Fibroblast of lung (primary cell): ENCODE measurements around the gene GNAI2. TPM values are rescaled to one million over a fixed set of nuclear protein-coding genes. Genes with fewer than 3 reads are reported as not detected.
A peak's percentile ranks its signal among the peaks of the same experiment; 100 is the strongest.

Source experiments
- DNase-seq, 2 donors: peaks; one replicate each; pipeline versions ENCODE4 v3.0.0 to v3.0.0-alpha.2; 2010; ENCODE audit warnings: low read depth in 2 of 2
- H2AFZ ChIP-seq: 2 replicates; pipeline ENCODE4 v1.5.1; 2012; ENCODE audit warnings: low read length, control low read depth, inconsistent platforms
- H3K27ac ChIP-seq: 2 replicates; pipeline ENCODE4 v1.5.1; 2011; ENCODE audit warnings: low read length, control low read depth; ENCODE audit not compliant: insufficient read depth
- H3K27me3 ChIP-seq: 2 replicates; pipeline ENCODE4 v1.5.1; 2011; ENCODE audit warnings: mild to moderate bottlenecking, low read length; ENCODE audit not compliant: control insufficient read depth, insufficient read depth
- H3K36me3 ChIP-seq: 2 replicates; pipeline ENCODE4 v1.5.1; 2011; ENCODE audit warnings: low read length; ENCODE audit not compliant: control insufficient read depth, insufficient read depth
- H3K4me1 ChIP-seq: 2 replicates; pipeline ENCODE4 v1.5.1; 2011; ENCODE audit warnings: low read length; ENCODE audit not compliant: control insufficient read depth, insufficient read depth; ENCODE audit errors: extremely low read depth
- H3K4me2 ChIP-seq: 2 replicates; pipeline ENCODE4 v1.5.1; 2011; ENCODE audit warnings: low read length, control low read depth; ENCODE audit not compliant: insufficient read depth; ENCODE audit errors: extremely low read depth
- H3K4me3 ChIP-seq, 4 experiments: fragments of 200-600 bp in 1 of 4; sonication (generic) in 1 of 4; replicated peaks in 1 of 4; 2 replicates each; pipeline ENCODE4 v1.5.1; 2011 to 2016; ENCODE audit warnings: low read length in 4 of 4, low read depth in 3 of 4, mild to moderate bottlenecking in 3 of 4, control low read depth in 2 of 4, inconsistent platforms in 1 of 4, mixed read lengths in 1 of 4; ENCODE audit not compliant: insufficient read depth in 1 of 4; ENCODE audit errors: control extremely low read depth in 1 of 4
- H3K79me2 ChIP-seq: 2 replicates; pipeline ENCODE4 v1.5.1; 2012; ENCODE audit warnings: mild to moderate bottlenecking, low read length, inconsistent platforms; ENCODE audit not compliant: control insufficient read depth, insufficient read depth
- H3K9ac ChIP-seq: 2 replicates; pipeline ENCODE4 v1.5.1; 2011; ENCODE audit warnings: mild to moderate bottlenecking, low read length, control low read depth; ENCODE audit not compliant: insufficient read depth
- H3K9me3 ChIP-seq: 2 replicates; pipeline ENCODE4 v1.5.1; 2012; ENCODE audit warnings: low read depth, low read length; ENCODE audit not compliant: control insufficient read depth, insufficient read depth
- H4K20me1 ChIP-seq: 2 replicates; pipeline ENCODE4 v1.5.1; 2011; ENCODE audit warnings: low read length; ENCODE audit not compliant: control insufficient read depth, insufficient read depth; ENCODE audit errors: extremely low read depth
- EZH2 ChIP-seq: IDR thresholded peaks from 2 replicates; pipeline ENCODE4 v1.5.1; 2012; ENCODE audit warnings: low read length, control low read depth, mild to moderate bottlenecking; ENCODE audit errors: missing control alignments
- polyA plus RNA-seq, 2 donors: library from polyadenylated mRNA; depleted of rRNA in 1 of 2; stranded (reverse) in 1 of 2; unstranded in 1 of 2; fragments of >200 nt; gene quantifications; 2 replicates each; pipeline ENCODE4 v1.2.1, GENCODE V29; 2011 to 2012; ENCODE audit warnings: missing spikeins in 1 of 2
- total RNA-seq: library from RNA; depleted of rRNA; stranded (reverse); fragments of >200 nt; gene quantifications from 2 replicates; pipeline ENCODE4 v1.2.1, GENCODE V29; 2014
- TF ChIP-seq, protein P1 (sequence below), 2 donors: IDR thresholded peaks in 1 of 2; conservative IDR thresholded peaks in 1 of 2; 1 replicate in 1 of 2; 2 replicates in 1 of 2; pipeline ENCODE4 v1.5.1; 2011 to 2012; ENCODE audit warnings: low read length in 2 of 2, control low read depth in 1 of 2, inconsistent platforms in 1 of 2, low read depth in 1 of 2, mild to moderate bottlenecking in 1 of 2

The GNAI2 gene
- total and polyA plus RNA-seq, 2 donors (not counting 1 experiment from before 2014, with no cell fraction given) = 238 to 704 TPM

DNA sequence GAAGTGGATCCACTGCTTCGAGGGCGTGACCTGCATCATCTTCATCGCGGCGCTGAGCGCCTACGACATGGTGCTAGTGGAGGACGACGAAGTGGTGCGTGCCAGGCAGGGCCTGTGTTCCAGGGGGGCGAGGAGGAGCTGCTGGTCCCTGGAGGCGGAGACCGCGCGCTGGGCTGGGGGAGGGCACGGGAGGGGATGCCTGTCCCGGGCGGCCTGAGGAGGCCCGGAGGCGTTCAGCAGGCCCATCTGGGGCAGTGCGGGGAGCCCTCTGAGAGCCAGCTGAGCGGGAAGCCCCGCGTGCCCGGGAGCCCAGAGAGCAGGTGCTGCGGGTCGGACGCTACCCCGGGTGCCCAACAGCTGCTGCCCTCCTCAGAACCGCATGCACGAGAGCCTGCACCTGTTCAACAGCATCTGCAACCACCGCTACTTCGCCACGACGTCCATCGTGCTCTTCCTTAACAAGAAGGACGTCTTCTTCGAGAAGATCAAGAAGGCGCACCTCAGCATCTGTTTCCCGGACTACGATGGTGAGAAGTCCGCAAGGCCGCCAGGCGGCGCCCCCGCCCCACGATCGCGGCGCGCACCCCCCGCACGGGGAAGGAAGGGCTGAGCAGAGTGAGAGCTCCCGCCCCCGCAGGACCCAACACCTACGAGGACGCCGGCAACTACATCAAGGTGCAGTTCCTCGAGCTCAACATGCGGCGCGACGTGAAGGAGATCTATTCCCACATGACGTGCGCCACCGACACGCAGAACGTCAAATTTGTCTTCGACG lies 41.7 kb upstream of the GNAI2 start:
- no peaks in the 10 kb centered on the region for H3K4me1 ChIP-seq
- no peaks in the 10 kb centered on the region for H4K20me1 ChIP-seq
- DNase-seq = peak; percentile 44 to 59
- peak overlapping the region; percentile 59 for H3K4me2 ChIP-seq
- H3K27ac ChIP-seq = no peak overlapping the region
- H3K4me3 ChIP-seq = no peak overlapping the region
- no peaks in the 10 kb centered on the region for H3K79me2 ChIP-seq
- TF ChIP-seq, protein P1, sequence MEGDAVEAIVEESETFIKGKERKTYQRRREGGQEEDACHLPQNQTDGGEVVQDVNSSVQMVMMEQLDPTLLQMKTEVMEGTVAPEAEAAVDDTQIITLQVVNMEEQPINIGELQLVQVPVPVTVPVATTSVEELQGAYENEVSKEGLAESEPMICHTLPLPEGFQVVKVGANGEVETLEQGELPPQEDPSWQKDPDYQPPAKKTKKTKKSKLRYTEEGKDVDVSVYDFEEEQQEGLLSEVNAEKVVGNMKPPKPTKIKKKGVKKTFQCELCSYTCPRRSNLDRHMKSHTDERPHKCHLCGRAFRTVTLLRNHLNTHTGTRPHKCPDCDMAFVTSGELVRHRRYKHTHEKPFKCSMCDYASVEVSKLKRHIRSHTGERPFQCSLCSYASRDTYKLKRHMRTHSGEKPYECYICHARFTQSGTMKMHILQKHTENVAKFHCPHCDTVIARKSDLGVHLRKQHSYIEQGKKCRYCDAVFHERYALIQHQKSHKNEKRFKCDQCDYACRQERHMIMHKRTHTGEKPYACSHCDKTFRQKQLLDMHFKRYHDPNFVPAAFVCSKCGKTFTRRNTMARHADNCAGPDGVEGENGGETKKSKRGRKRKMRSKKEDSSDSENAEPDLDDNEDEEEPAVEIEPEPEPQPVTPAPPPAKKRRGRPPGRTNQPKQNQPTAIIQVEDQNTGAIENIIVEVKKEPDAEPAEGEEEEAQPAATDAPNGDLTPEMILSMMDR (conservative IDR thresholded peaks at IDR 0.05 in 1 of 2, IDR thresholded peaks at IDR 0.05 in 1 of 2; ENCODE audit: low read depth in 1 of 2, low read length in 2 of 2) = peak; percentile 72 to 74
- peak; percentile 73 for TF ChIP-seq EZH2
- no peak overlapping the region for H3K9ac ChIP-seq
- H3K27me3 ChIP-seq = peaks cover 16% of the 10 kb centered on the region
- no peaks in the 10 kb centered on the region for H3K36me3 ChIP-seq
- no peaks in the 10 kb centered on the region for H3K9me3 ChIP-seq
- H2AFZ ChIP-seq = peak overlapping the region; percentile 51

DNA sequence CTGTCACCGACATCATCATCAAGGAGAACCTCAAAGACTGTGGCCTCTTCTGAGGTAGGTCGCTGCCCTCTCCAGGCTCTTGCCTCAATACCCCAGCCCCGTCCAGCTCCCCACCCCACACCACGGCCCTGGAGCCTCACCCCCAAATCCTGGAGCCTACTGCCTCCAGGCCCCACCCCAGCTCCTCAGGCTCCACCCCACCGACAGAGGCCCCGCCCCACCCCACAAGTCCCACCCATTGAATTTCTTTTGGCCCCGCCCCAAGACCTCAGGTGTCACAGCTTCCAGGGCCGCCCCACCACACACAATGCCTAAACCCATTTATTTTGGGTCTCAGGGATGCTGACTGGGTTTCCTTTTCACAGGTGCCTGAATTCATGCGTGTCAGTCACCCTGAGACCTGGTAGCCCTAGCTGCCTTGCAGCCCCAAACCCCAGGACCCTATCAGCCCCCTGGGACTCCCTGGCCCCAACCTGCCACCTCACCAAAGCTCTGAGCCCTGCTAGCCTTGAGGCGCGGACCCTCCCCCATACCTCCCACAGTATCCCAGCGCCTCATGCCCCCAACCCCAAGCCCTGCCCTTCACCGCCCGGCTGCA lies 41.0 kb upstream of the GNAI2 start:
- no peak for DNase-seq
- Histone ChIP-seq H3K9ac (no peak overlapping the region), H3K27ac (no peak overlapping the region), H3K4me2 (peak overlapping the region; percentile 59), H3K4me1 (no peaks in the 10 kb centered on the region), H3K79me2 (no peaks in the 10 kb centered on the region), H3K4me3 (no peak overlapping the region), H3K36me3 (no peaks in the 10 kb centered on the region), H4K20me1 (no peaks in the 10 kb centered on the region), H3K9me3 (no peaks in the 10 kb centered on the region), H2AFZ (no peak overlapping the region), H3K27me3 (peaks cover 16% of the 10 kb centered on the region)
- TF ChIP-seq, protein P1 (conservative IDR thresholded peaks at IDR 0.05 in 1 of 2, IDR thresholded peaks at IDR 0.05 in 1 of 2; ENCODE audit: low read depth in 1 of 2, low read length in 2 of 2) = no peak
- TF ChIP-seq EZH2 = no peak

DNA sequence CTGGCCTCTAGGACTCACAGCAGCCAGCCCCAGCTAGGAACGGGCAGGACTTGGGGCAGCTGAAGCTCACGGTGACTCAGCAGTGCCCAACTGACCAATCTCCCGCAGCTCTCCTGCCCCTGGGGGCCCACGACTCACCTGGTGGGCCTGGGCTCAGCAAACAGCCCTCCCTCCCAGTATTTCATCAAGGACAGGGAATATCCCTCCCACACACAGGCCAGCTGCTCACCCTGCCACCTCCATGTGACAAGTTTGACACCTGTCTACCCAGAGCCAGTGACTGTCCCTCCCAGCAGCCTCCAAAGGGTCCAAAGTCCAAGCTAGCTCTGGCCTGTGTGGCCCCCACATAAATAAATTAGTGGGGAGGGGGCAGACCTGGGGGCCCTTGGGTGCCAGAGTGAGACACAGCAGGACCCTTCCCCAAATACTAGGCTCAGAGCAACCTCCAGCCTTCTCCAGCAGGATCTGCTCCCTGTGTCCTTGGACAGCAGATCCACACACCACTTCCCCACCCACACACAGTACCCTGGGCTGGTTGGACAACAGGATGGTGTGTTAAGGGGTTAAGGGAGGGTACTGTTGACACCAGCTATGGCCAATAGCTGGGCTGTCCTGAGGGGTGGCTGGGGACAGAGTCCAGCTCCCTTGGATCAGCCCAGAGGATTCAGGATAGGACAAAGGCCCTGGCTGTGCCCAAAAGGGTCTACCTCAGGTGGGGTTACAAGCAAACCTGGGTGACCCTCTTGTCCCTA lies 40.3 kb upstream of the GNAI2 start:
- Histone ChIP-seq H3K27me3 (peaks cover 16% of the 10 kb centered on the region), H3K9ac (no peak overlapping the region)
- no peak for DNase-seq

More for the DNA sequence above, 40.3 kb upstream of the GNAI2 start:
- H3K79me2 ChIP-seq = no peaks in the 10 kb centered on the region
- no peaks in the 10 kb centered on the region for H3K36me3 ChIP-seq
- no peak overlapping the region for H3K27ac ChIP-seq
- no peaks in the 10 kb centered on the region for H3K9me3 ChIP-seq
- no peaks in the 10 kb centered on the region for H3K4me1 ChIP-seq
- H3K4me3 ChIP-seq = no peak overlapping the region
- H3K4me2 ChIP-seq = no peak overlapping the region
- H4K20me1 ChIP-seq = no peaks in the 10 kb centered on the region
- TF ChIP-seq EZH2 = no peak
- H2AFZ ChIP-seq = no peak overlapping the region
